NK-92 (cell line): ENCODE measurements around the gene GARS1.

Experiments
- DNase-seq: peaks from one replicate; lab custom pipeline; 2025; ENCODE audit not compliant: unreplicated experiment; lab: John Stamatoyannopoulos, UW

The GARS1 gene

GRCh38 chr7:30674420-30674819 is 79.7 kb downstream of the GARS1 start:
- no peak for DNase-seq

- DNase-seq, result no peak
These were observed 80.2 kb downstream of the GARS1 start for GRCh38 chr7:30674876-30675275.

DNA sequence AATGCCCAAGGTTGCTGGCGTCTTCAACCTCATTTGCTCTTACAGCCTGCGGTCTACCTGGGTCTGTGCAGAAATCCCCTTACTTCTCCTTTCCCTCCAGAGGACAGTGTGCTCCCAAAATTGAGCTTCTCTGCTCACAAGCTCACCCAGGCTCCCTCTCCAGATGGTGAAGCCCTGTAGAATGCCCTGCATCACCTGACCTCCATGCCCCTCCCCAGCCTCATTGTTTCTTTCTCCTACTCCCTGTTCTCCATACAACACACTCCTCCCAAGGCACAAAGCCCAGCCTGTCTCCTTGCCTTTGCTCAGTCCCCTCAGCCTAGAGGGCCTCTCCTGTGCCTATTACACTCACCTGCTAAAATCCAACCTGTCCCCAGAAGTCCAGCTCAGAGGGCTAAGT is 84.1 kb downstream of the GARS1 start:
- no peak for DNase-seq

GRCh38 chr7:30679664-30680063 is 85.0 kb downstream of the GARS1 start:
- no peak for DNase-seq

DNA sequence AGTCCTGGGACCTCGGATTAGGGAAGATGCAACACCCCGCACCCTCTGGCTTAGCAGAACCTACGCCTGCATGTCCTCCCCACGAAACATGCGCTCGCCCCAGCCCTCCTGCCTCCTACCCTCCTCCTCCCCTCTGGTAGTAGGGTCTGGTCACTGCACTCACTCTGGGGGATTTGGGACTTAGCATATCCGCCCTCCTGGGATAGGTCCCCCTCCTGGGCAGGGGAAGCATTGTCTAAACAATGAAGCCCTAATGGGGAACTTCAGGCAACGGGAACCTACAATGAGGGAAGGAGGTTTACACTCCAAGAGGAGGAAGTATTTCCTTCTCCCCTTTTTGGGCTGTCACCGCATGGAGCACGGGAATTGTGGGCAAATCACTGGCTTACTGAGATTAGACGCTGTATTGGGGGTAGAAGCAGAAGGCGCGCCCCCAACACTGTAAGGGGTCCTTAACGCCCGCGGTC is 86.7 kb downstream of the GARS1 start:
- DNase-seq, result no peak

- no peak for DNase-seq
These were observed 87.1 kb downstream of the GARS1 start for GRCh38 chr7:30681815-30682211.

- DNase-seq, result no peak
These were observed 87.8 kb downstream of the GARS1 start, which contains the start of gene CRHR2 for GRCh38 chr7:30682212-30683083. TSS of gene CRHR2 (minus strand) at chr7:30682456. CDS start at chr7:30682280, 176 bp downstream.

DNA sequence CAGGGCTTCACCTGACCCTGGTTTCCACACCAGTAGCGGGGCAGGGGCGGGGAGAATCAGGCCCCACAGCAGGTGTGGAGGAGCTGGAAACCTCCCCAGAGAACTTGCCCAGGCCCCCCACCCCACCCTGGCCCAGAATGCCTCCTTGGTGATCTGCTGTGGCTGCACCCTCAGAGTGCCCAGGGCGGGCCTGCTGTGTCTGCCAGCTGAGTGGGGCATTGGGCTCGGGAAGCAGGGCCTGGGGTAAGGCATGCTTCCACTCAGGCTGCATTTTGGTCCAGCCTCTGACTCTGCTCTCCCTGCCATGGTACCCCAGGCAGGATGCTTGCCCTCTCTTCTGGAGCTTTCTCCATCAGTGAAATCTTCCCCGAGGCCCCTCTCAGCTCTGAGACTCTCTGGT is 88.6 kb downstream of the GARS1 start:
- DNase-seq, result no peak
